Keratinocyte (primary cell): ENCODE results near the gene CTU1.

ENCODE experiments used
- CTCF ChIP-seq, 3 experiments: IDR thresholded peaks in 1 of 3; conservative IDR thresholded peaks in 1 of 3; optimal IDR thresholded peaks in 1 of 3; 2 replicates in 2 of 3; 3 replicates in 1 of 3; pipeline versions ENCODE3 to v1.5.1; 2011; ENCODE audit warnings: low read length in 3 of 3, mild to moderate bottlenecking in 3 of 3, moderate library complexity in 2 of 3, control low read depth in 1 of 3, inconsistent platforms in 1 of 3; ENCODE audit not compliant: insufficient read depth in 2 of 3; ENCODE audit errors: extremely low read depth in 1 of 3
- EZH2 ChIP-seq: IDR thresholded peaks from one replicate; pipeline ENCODE4 v1.6.1; 2012; ENCODE audit warnings: inconsistent platforms, mild to moderate bottlenecking, low read length, moderate library complexity

- TF ChIP-seq CTCF (optimal IDR thresholded peaks at IDR 0.05 in 1 of 3, IDR thresholded peaks at IDR 0.05 in 1 of 3, conservative IDR thresholded peaks at IDR 0.05 in 1 of 3; ENCODE audit: extremely low read depth in 1 of 3, insufficient read depth in 2 of 3, low read length in 3 of 3) (no peak), EZH2 (no peak)
Observed at GRCh38 chr19:51078104-51078503, 30.1 kb downstream of the CTU1 start.
